HUES48 (cell line): ENCODE measurements around the gene APOBEC3H.
"Not testable (repeated sequence)": the region's sequence is repeated elsewhere in the genome, so short reads cannot be mapped to it uniquely, and the experiment has no call there.

Experiments used
- H3K27ac ChIP-seq: one replicate; pipeline ENCODE4 v1.7.0; 2013; ENCODE audit warnings: low read depth, low read length, inconsistent platforms
- H3K27me3 ChIP-seq: 2 replicates; pipeline ENCODE4 v1.6.1; 2013; ENCODE audit warnings: mild to moderate bottlenecking, low read length; ENCODE audit not compliant: control insufficient read depth, insufficient read depth
- H3K36me3 ChIP-seq: 2 replicates; pipeline ENCODE4 v1.6.1; 2013; ENCODE audit warnings: low read length; ENCODE audit not compliant: control insufficient read depth, insufficient read depth
- H3K4me1 ChIP-seq: 2 replicates; pipeline ENCODE4 v1.6.1; 2013; ENCODE audit warnings: mild to moderate bottlenecking, low read length; ENCODE audit not compliant: control insufficient read depth, insufficient read depth
- H3K4me3 ChIP-seq: 2 replicates; pipeline ENCODE4 v1.5.1; 2013; ENCODE audit warnings: mild to moderate bottlenecking, low read depth, low read length
- H3K9ac ChIP-seq: 2 replicates; pipeline ENCODE4 v1.6.1; 2013; ENCODE audit warnings: mild to moderate bottlenecking, low read depth, low read length, moderate library complexity
- H3K9me3 ChIP-seq: 2 replicates; pipeline ENCODE4 v1.6.1; 2013; ENCODE audit warnings: low read length; ENCODE audit not compliant: control insufficient read depth, insufficient read depth

APOBEC3H gene

GRCh38 chr22:39097098-39098020 is at the start of gene APOBEC3H:
Gene APOBEC3H (plus strand): TSS chr22:39097244. CDS start chr22:39100279, 3,035 bp downstream.
- H3K4me1 ChIP-seq: peaks cover 23% of the 10 kb centered on the region; the same call in 1 of the 2 replicates
- H3K36me3 ChIP-seq: no peaks in the 10 kb centered on the region
- no peak within 1 kb of the TSS for H3K9ac ChIP-seq
- H3K27me3 ChIP-seq: no peaks in the 10 kb centered on the region
- H3K4me3 ChIP-seq: no peak within 1 kb of the TSS
- no peaks in the 10 kb centered on the region for H3K9me3 ChIP-seq
- H3K27ac ChIP-seq: no peak within 1 kb of the TSS

GRCh38 chr22:39049486-39049885 is 47.6 kb upstream of the APOBEC3H start:
- H3K4me3 ChIP-seq, H3K27me3 ChIP-seq, H3K9me3 ChIP-seq, H3K27ac ChIP-seq, H3K36me3 ChIP-seq, H3K9ac ChIP-seq: not testable (repeated sequence)
- peaks cover 17% of the 10 kb centered on the region; the same call in 1 of the 2 replicates for H3K4me1 ChIP-seq

GRCh38 chr22:39051844-39052495 is 45.1 kb upstream of the APOBEC3H start:
- H3K27ac ChIP-seq, H3K36me3 ChIP-seq, H3K4me3 ChIP-seq, H3K9ac ChIP-seq, H3K27me3 ChIP-seq, H3K9me3 ChIP-seq: not testable (repeated sequence)
- H3K4me1 ChIP-seq: 0 out of 2 replicates have a peak, but pooled peaks cover 14% of the 10 kb centered on the region

GRCh38 chr22:39055658-39056057 is 41.4 kb upstream of the APOBEC3H start:
- Histone ChIP-seq H3K36me3 (no peaks in the 10 kb centered on the region), H3K9me3 (no peaks in the 10 kb centered on the region), H3K4me1 (0 out of 2 replicates have a peak, but pooled peaks cover 7% of the 10 kb centered on the region), H3K27me3 (no peaks in the 10 kb centered on the region), H3K9ac (no peak overlapping the region), H3K27ac (no peak overlapping the region), H3K4me3 (no peak overlapping the region)

- H3K27ac ChIP-seq, H3K9me3 ChIP-seq, H3K36me3 ChIP-seq, H3K27me3 ChIP-seq, H3K4me3 ChIP-seq, H3K9ac ChIP-seq, H3K4me1 ChIP-seq: not testable (repeated sequence)
Observed at GRCh38 chr22:39061290-39061689, 35.8 kb upstream of the APOBEC3H start.

- not testable (repeated sequence) for H3K27me3 ChIP-seq, H3K27ac ChIP-seq, H3K4me3 ChIP-seq, H3K4me1 ChIP-seq, H3K9ac ChIP-seq, H3K9me3 ChIP-seq, H3K36me3 ChIP-seq
Observed at GRCh38 chr22:39061951-39062350, 35.1 kb upstream of the APOBEC3H start.

GRCh38 chr22:39063904-39064303 is 33.1 kb upstream of the APOBEC3H start:
- H3K4me3 ChIP-seq, H3K27me3 ChIP-seq, H3K9me3 ChIP-seq, H3K9ac ChIP-seq, H3K27ac ChIP-seq, H3K4me1 ChIP-seq, H3K36me3 ChIP-seq: not testable (repeated sequence)

GRCh38 chr22:39066442-39067276 is 30.4 kb upstream of the APOBEC3H start:
- not testable (repeated sequence) for H3K9ac ChIP-seq, H3K9me3 ChIP-seq, H3K27me3 ChIP-seq, H3K27ac ChIP-seq, H3K36me3 ChIP-seq, H3K4me1 ChIP-seq, H3K4me3 ChIP-seq

- Histone ChIP-seq H3K27me3 (no peaks in the 10 kb centered on the region), H3K36me3 (no peaks in the 10 kb centered on the region), H3K9me3 (no peaks in the 10 kb centered on the region), H3K9ac (no peak overlapping the region), H3K4me1 (no peaks in the 10 kb centered on the region), H3K27ac (no peak overlapping the region), H3K4me3 (no peak overlapping the region)
Observed at GRCh38 chr22:39068033-39068785, 28.8 kb upstream of the APOBEC3H start.

- Histone ChIP-seq H3K9ac (no peak overlapping the region), H3K27ac (no peak overlapping the region), H3K9me3 (no peaks in the 10 kb centered on the region), H3K4me1 (peaks cover 5% of the 10 kb centered on the region; the same call in 1 of the 2 replicates), H3K36me3 (no peaks in the 10 kb centered on the region), H3K4me3 (no peak overlapping the region), H3K27me3 (no peaks in the 10 kb centered on the region)
Observed at GRCh38 chr22:39070186-39070585, 26.9 kb upstream of the APOBEC3H start.
